ENCODE data around the gene EBF4. TPM values are rescaled to one million over a fixed set of nuclear protein-coding genes. Genes with fewer than 3 reads are reported as not detected.
A peak's percentile ranks its signal among the peaks of the same experiment; 100 is the strongest.

The EBF4 gene
- total RNA-seq, 1 experiment from 2014 or later: 2.7 TPM

- TF ChIP-seq ATF6 (CRISPR knock-in tag; IDR thresholded peaks at IDR 0.05) (no peak), ERG (CRISPR knock-in tag; IDR thresholded peaks at IDR 0.05) (no peak), GRHL2 (CRISPR knock-in tag; IDR thresholded peaks at IDR 0.05; ENCODE audit: insufficient replicate concordance, severe bottlenecking) (no peak)
These were observed 49.3 kb downstream of the EBF4 start (continued) for GRCh38 chr20:2741881-2742280.

- POLR2A ChIA-PET: interaction anchor here (0.6 kb wide), 1 partner anchor 203 kb away, joined by 4 read pairs; no protein-coding TSS in a partner anchor
- Mint-ChIP-seq H3K4me3 (no peak overlapping the region), H3K9me3 (no peaks in the 10 kb centered on the region), H3K36me3 (no peaks in the 10 kb centered on the region), H3K27ac (no peak overlapping the region), H3K27me3 (ENCODE audit: low read depth) (peaks cover 67% of the 10 kb centered on the region), H3K4me1 (peaks cover 24% of the 10 kb centered on the region)
- ATAC-seq (no peak), DNase-seq (ENCODE audit: low spot score) (no peak)
- CTCF ChIA-PET: interaction anchor here (0.6 to 2.7 kb wide), 2 partner anchors 9 to 175 kb away, joined by 3 to 16 read pairs; no protein-coding TSS in a partner anchor
- TF ChIP-seq JAZF1 (CRISPR knock-in tag; IDR thresholded peaks at IDR 0.05) (no peak), ZNF232 (CRISPR knock-in tag; IDR thresholded peaks at IDR 0.05) (no peak), CDX4 (CRISPR knock-in tag; IDR thresholded peaks at IDR 0.05; ENCODE audit: borderline replicate concordance) (no peak), AR (CRISPR knock-in tag; IDR thresholded peaks at IDR 0.05) (no peak), ETV6 (CRISPR knock-in tag; IDR thresholded peaks at IDR 0.05) (no peak), ZNF423 (CRISPR knock-in tag; IDR thresholded peaks at IDR 0.05) (no peak), IRF2 (CRISPR knock-in tag; IDR thresholded peaks at IDR 0.05; ENCODE audit: borderline replicate concordance, low read depth) (no peak), ZNF396 (CRISPR knock-in tag; IDR thresholded peaks at IDR 0.05; ENCODE audit: borderline replicate concordance) (no peak), NR3C1 (CRISPR knock-in tag; conservative IDR thresholded peaks at IDR 0.05; ENCODE audit: low read depth) (no peak), HMGXB4 (CRISPR knock-in tag; IDR thresholded peaks at IDR 0.05) (no peak), TEAD4 (CRISPR knock-in tag; IDR thresholded peaks at IDR 0.05) (no peak)
These were observed 49.9 kb downstream of the EBF4 start for GRCh38 chr20:2742431-2742830.

- no peak overlapping the region for H3K27ac Mint-ChIP-seq
- ATAC-seq (peak; percentile 91), DNase-seq (ENCODE audit: low spot score) (peak; percentile 82)
- POLR2A ChIA-PET: no interaction called here
- no peaks in the 10 kb centered on the region for H3K9me3 Mint-ChIP-seq
- no peak overlapping the region for H3K4me3 Mint-ChIP-seq
- CTCF ChIA-PET: interaction anchor here (0.7 to 2.9 kb wide), 11 partner anchors 13 to 109 kb away, joined by 3 to 23 read pairs (median 4); no protein-coding TSS in a partner anchor
- H3K36me3 Mint-ChIP-seq: no peaks in the 10 kb centered on the region
- H3K27me3 Mint-ChIP-seq (ENCODE audit: low read depth): peaks cover 73% of the 10 kb centered on the region
- peaks cover 26% of the 10 kb centered on the region for H3K4me1 Mint-ChIP-seq
- TF ChIP-seq PRDM15 (CRISPR knock-in tag; IDR thresholded peaks at IDR 0.05) (no peak), ZNF423 (CRISPR knock-in tag; IDR thresholded peaks at IDR 0.05) (no peak), USF2 (CRISPR knock-in tag; IDR thresholded peaks at IDR 0.05) (no peak), E2F4 (CRISPR knock-in tag; IDR thresholded peaks at IDR 0.05; ENCODE audit: borderline replicate concordance, low read depth) (no peak)
These were observed 50.5 kb downstream of the EBF4 start for GRCh38 chr20:2742934-2743559.
